ENCODE results near the gene ZNF507.
A peak's percentile ranks its signal among the peaks of the same experiment; 100 is the strongest.

The ZNF507 gene

GRCh38 chr19:32333227-32333626 lies 12.2 kb upstream of the ZNF507 start:
- TF ChIP-seq, protein P1, sequence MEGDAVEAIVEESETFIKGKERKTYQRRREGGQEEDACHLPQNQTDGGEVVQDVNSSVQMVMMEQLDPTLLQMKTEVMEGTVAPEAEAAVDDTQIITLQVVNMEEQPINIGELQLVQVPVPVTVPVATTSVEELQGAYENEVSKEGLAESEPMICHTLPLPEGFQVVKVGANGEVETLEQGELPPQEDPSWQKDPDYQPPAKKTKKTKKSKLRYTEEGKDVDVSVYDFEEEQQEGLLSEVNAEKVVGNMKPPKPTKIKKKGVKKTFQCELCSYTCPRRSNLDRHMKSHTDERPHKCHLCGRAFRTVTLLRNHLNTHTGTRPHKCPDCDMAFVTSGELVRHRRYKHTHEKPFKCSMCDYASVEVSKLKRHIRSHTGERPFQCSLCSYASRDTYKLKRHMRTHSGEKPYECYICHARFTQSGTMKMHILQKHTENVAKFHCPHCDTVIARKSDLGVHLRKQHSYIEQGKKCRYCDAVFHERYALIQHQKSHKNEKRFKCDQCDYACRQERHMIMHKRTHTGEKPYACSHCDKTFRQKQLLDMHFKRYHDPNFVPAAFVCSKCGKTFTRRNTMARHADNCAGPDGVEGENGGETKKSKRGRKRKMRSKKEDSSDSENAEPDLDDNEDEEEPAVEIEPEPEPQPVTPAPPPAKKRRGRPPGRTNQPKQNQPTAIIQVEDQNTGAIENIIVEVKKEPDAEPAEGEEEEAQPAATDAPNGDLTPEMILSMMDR (IDR thresholded peaks at IDR 0.05) = no peak
- Histone ChIP-seq H3K9me3 (no peaks in the 10 kb centered on the region), H3K4me3 (ENCODE audit: low read depth in 1 of 2, low read length in 1 of 2) (no peak overlapping the region), H3K27ac (no peak overlapping the region), H3K27me3 (peaks cover 35% of the 10 kb centered on the region), H3K4me1 (ENCODE audit: control insufficient read depth in 1 of 2, insufficient read depth in 1 of 2, low read depth in 1 of 2, low read length in 1 of 2) (no peaks in the 10 kb centered on the region), H3K36me3 (no peaks in the 10 kb centered on the region)

GRCh38 chr19:32336259-32337083 lies 8.9 kb upstream of the ZNF507 start:
- Histone ChIP-seq H3K27ac (no peak overlapping the region), H3K36me3 (no peaks in the 10 kb centered on the region), H3K4me1 (ENCODE audit: control insufficient read depth in 1 of 2, insufficient read depth in 1 of 2, low read depth in 1 of 2, low read length in 1 of 2) (no peaks in the 10 kb centered on the region), H3K9me3 (no peaks in the 10 kb centered on the region), H3K4me3 (ENCODE audit: low read depth in 1 of 2, low read length in 1 of 2) (no peak overlapping the region), H3K27me3 (peaks cover 32% of the 10 kb centered on the region)
- TF ChIP-seq, protein P1 (IDR thresholded peaks at IDR 0.05) = no peak

- TF ChIP-seq, protein P1 (IDR thresholded peaks at IDR 0.05) = no peak
- Histone ChIP-seq H3K9me3 (no peaks in the 10 kb centered on the region), H3K4me3 (ENCODE audit: low read depth in 1 of 2, low read length in 1 of 2) (no peak overlapping the region), H3K27ac (no peak overlapping the region), H3K27me3 (peaks cover 39% of the 10 kb centered on the region), H3K36me3 (no peaks in the 10 kb centered on the region), H3K4me1 (ENCODE audit: control insufficient read depth in 1 of 2, insufficient read depth in 1 of 2, low read depth in 1 of 2, low read length in 1 of 2) (no peaks in the 10 kb centered on the region)
These were observed 8.2 kb upstream of the ZNF507 start for GRCh38 chr19:32337084-32337808.

DNA sequence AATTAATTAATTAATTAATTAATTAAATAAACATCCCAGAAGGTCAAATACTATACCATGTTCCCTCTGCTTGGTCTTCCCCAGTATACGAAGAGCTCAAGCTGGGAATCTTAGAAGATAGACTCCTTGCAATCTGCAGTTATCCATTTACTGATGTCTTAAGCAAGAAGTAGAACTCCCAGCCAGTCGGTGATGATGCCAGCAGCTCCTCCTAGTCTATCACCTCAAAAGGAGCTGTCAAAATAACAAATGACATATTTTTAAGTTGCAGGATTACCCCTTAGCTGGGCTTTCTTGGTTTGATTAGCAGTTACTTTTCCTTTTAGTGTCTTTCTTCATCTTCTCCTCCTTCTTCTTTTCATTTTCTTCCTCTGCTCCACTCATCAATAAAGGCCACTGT lies 6.0 kb upstream of the ZNF507 start:
- Histone ChIP-seq H3K9me3 (no peaks in the 10 kb centered on the region), H3K4me3 (ENCODE audit: low read depth in 1 of 2, low read length in 1 of 2) (no peak overlapping the region), H3K36me3 (no peaks in the 10 kb centered on the region), H3K4me1 (ENCODE audit: control insufficient read depth in 1 of 2, insufficient read depth in 1 of 2, low read depth in 1 of 2, low read length in 1 of 2) (no peaks in the 10 kb centered on the region), H3K27ac (no peak overlapping the region), H3K27me3 (peaks cover 45% of the 10 kb centered on the region)
- TF ChIP-seq, protein P1 (IDR thresholded peaks at IDR 0.05) = no peak

DNA sequence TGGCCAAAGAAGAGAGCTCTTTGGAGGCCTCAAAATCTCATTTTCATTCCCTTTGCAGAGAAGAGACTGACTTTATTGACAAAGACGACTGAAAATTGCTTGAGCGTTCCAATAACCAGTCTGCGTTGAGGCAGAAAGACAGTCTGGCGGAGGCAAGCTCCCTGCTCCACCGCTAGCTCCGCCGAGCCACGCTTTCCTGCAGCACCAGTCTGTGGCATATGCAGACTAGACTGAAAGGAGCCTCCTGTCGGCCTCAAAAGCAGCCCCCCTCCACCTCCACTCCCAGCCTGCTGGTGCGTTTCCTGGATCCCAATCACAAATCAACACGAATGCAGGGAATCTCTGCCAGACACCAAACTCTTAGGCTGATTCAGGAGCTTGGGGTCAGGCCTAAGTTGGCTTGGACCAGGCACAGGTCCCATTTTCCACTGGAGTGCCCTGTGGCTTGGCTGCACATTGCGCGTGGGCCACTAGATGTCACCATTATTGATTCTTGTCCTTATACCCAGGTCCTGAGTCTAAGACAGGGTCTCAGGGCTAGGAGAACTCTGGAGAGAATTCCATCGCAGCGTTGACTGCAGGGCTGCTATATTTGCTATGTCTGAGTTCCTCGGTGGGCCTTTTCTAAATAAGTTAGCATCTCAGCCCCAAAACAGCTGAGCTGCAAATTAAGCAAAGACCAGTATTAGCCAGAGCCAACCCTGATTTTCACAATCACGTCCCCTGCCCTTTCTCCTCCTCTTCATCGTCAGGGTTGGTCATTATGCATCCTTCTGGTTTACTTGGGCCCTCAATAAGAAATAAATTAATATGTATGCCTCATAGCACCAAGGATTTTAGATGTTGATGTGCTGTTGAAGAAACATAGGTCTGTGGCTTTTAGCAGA lies 5.2 kb upstream of the ZNF507 start:
- no peaks in the 10 kb centered on the region for H3K9me3 ChIP-seq
- H3K4me3 ChIP-seq (ENCODE audit: low read depth in 1 of 2, low read length in 1 of 2) = no peak overlapping the region
- no peak overlapping the region for H3K27ac ChIP-seq
- no peaks in the 10 kb centered on the region for H3K36me3 ChIP-seq
- no peaks in the 10 kb centered on the region for H3K4me1 ChIP-seq (ENCODE audit: control insufficient read depth in 1 of 2, insufficient read depth in 1 of 2, low read depth in 1 of 2, low read length in 1 of 2)
- TF ChIP-seq, protein P1 (IDR thresholded peaks at IDR 0.05) = peak; percentile 52
- peaks cover 46% of the 10 kb centered on the region for H3K27me3 ChIP-seq

All from neutrophil (primary cell).